ENCODE data around the gene FAM8A1.

Gene FAM8A1

GRCh38 chr6:17599877-17600526 lies at the start of gene FAM8A1:
FAM8A1 (plus strand) TSS chr6:17600302; CDS start chr6:17600410, 108 bp downstream.
- no peak for TF ChIP-seq CTCF (IDR thresholded peaks at IDR 0.05)

GRCh38 chr6:17551383-17551958 lies 48.6 kb upstream of the FAM8A1 start:
- TF ChIP-seq CTCF (IDR thresholded peaks at IDR 0.05) = no peak

- no peak for TF ChIP-seq CTCF (IDR thresholded peaks at IDR 0.05)
These were observed 47.2 kb upstream of the FAM8A1 start for GRCh38 chr6:17552861-17553260.

GRCh38 chr6:17556014-17556413 lies 44.1 kb upstream of the FAM8A1 start:
- no peak for TF ChIP-seq CTCF (IDR thresholded peaks at IDR 0.05)

GRCh38 chr6:17562636-17563035 lies 37.5 kb upstream of the FAM8A1 start:
- no peak for TF ChIP-seq CTCF (IDR thresholded peaks at IDR 0.05)

- no peak for TF ChIP-seq CTCF (IDR thresholded peaks at IDR 0.05)
These were observed 34.7 kb upstream of the FAM8A1 start for GRCh38 chr6:17565399-17565798.

GRCh38 chr6:17574866-17575560 lies 25.1 kb upstream of the FAM8A1 start:
- no peak for TF ChIP-seq CTCF (IDR thresholded peaks at IDR 0.05)

Data from LNCAP (cell line).